Retinal pigment epithelial cell (primary cell): ENCODE data around the gene CTSW.

Source experiments
- DNase-seq: peaks from one replicate; pipeline ENCODE4 v3.0.0-alpha.2; 2010; ENCODE audit warnings: low read depth
- H3K4me3 ChIP-seq: 2 replicates; pipeline ENCODE4 v1.5.1; 2011; ENCODE audit warnings: mild to moderate bottlenecking, low read length, control low read depth, moderate library complexity
- CTCF ChIP-seq: conservative IDR thresholded peaks from 2 replicates; pipeline ENCODE4 v1.5.1; 2011; ENCODE audit warnings: low read depth, low read length, control low read depth, inconsistent platforms

Gene CTSW

GRCh38 chr11:65857500-65857852 lies 22.2 kb upstream of the CTSW start:
- TF ChIP-seq CTCF, result no peak
- peak overlapping the region; percentile 96 for H3K4me3 ChIP-seq
- no peak for DNase-seq

- peak within 1 kb of the TSS; percentile 96 for H3K4me3 ChIP-seq
- peak; percentile 90 for DNase-seq
- TF ChIP-seq CTCF, result no peak
Observed at GRCh38 chr11:65857853-65858680, 21.6 kb upstream of the CTSW start, which contains the start of gene CFL1. Gene CFL1, minus strand, starts transcription at chr11:65858180. Its CDS starts 81 bp downstream, at chr11:65858099.

GRCh38 chr11:65858681-65859087 lies 21.0 kb upstream of the CTSW start:
- no peak for DNase-seq
- peak overlapping the region; percentile 58 for H3K4me3 ChIP-seq
- TF ChIP-seq CTCF, result no peak

- peak overlapping the region; percentile 90 for H3K4me3 ChIP-seq
- DNase-seq, result peak; percentile 92
- TF ChIP-seq CTCF, result peak; percentile 3
Observed at GRCh38 chr11:65859095-65859811, 20.4 kb upstream of the CTSW start.

GRCh38 chr11:65859812-65860277 lies 19.8 kb upstream of the CTSW start:
- TF ChIP-seq CTCF, result no peak
- H3K4me3 ChIP-seq, result peak overlapping the region; percentile 90
- no peak for DNase-seq

GRCh38 chr11:65860278-65861164 lies 19.1 kb upstream of the CTSW start, which contains the start of gene MUS81:
Gene MUS81, plus strand, starts transcription at chr11:65860433. Its CDS starts 321 bp downstream, at chr11:65860754.
- DNase-seq, result peak; percentile 95
- TF ChIP-seq CTCF, result peak; percentile 84
- H3K4me3 ChIP-seq, result peak within 1 kb of the TSS; percentile 90
